SKM-1 (cell line): Measurements from ENCODE around the gene EVA1C.
"Not testable (repeated sequence)": the region's sequence is repeated elsewhere in the genome, so short reads cannot be mapped to it uniquely, and the experiment has no call there.

ENCODE experiments used
- DNase-seq: peaks from one replicate; lab custom pipeline; 2025; ENCODE audit not compliant: unreplicated experiment; lab: John Stamatoyannopoulos, UW

The EVA1C gene

DNA sequence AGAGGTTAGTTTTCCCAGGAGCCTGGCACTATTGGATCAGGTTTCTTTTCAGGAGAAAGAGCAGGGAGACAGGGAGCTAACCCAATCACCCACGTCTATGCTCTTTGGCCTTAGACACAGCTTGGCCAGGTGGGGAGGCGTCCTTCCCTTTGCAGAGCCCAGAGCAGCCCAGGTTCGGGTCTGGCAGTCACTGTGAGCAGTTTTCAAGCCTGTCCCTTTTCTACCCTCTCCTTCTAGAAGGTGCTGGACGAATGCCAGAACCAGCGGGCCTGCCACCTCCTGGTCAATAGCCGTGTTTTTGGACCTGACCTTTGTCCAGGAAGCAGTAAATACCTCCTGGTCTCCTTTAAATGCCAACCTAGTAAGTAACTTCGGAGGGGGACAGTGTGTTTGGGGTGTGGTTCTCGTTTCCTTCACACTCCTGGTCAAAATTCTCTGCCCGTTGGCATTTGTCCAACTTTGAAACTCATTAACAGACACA lies 44.9 kb downstream of the EVA1C start:
- DNase-seq = no peak

GRCh38 chr21:32457962-32458361 lies 45.5 kb downstream of the EVA1C start:
- no peak for DNase-seq

DNA sequence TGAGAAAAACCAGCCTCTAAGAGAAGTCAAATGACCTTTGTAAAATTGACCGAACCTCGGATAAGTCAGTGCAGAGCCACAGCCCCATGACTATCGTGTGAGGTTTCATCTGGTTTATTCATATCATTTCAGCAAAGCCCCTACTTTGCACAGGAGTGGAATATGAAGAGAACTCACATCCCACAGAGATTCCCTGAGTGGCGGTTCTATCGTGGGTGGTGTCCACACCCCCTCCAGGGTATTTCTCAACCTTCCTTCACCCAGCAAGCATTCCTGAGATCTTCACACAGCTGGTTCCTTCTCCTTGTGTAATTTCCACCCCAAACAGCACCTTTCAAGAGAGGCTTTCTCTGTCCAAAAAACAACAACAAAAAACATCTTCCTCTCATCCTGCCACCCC lies 47.5 kb downstream of the EVA1C start:
- no peak for DNase-seq

- no peak for DNase-seq
Observed at GRCh38 chr21:32461503-32461902, 49.0 kb downstream of the EVA1C start.

DNA sequence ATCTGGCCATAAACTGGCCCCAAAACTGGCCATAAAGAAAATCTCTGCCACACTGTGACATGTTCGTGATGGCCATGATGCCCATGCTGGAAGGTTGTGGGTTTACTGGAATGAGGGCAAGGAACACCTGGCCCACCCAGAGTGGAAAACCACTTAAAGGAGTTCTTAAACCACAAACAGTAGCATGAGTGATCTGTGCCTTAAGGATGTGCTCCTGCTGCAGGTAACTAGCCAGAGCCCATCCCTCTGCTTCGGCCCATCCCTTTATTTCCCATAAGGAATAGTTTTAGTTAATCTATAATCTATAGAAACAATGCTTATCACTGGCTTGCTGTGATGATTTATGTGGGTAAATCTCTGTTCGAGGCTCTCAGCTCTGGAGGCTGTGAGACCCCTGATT lies 50.1 kb downstream of the EVA1C start:
- not testable (repeated sequence) for DNase-seq

GRCh38 chr21:32463367-32463766 lies 50.9 kb downstream of the EVA1C start:
- no peak for DNase-seq

DNA sequence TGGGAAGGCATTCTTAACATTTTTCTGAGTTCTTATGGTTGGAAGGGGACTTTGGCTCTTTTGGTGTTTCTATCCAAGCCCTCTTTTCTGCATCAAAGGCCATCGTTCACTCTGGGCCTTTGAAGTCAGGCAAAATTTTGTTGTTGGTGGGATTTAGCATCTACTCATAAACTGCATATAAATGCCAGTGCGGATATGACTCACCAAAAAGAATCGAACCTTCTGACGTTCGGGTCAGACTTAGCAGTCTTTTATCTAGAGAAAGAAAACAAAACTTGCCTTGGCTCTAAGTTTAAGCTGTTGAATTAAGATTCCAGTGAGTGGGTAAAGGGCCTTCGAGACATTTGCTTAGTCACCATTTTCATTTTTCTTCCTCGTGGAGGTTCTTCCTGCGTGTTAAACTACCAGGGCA lies 51.4 kb downstream of the EVA1C start:
- DNase-seq = no peak

- DNase-seq = no peak
Observed at GRCh38 chr21:32467291-32467690, 54.8 kb downstream of the EVA1C start.

- DNase-seq = no peak
Observed at GRCh38 chr21:32468681-32469111, 56.2 kb downstream of the EVA1C start.

- no peak for DNase-seq
Observed at GRCh38 chr21:32469628-32470027, 57.1 kb downstream of the EVA1C start.

- no peak for DNase-seq
Observed at GRCh38 chr21:32470206-32470605, 57.7 kb downstream of the EVA1C start.

DNA sequence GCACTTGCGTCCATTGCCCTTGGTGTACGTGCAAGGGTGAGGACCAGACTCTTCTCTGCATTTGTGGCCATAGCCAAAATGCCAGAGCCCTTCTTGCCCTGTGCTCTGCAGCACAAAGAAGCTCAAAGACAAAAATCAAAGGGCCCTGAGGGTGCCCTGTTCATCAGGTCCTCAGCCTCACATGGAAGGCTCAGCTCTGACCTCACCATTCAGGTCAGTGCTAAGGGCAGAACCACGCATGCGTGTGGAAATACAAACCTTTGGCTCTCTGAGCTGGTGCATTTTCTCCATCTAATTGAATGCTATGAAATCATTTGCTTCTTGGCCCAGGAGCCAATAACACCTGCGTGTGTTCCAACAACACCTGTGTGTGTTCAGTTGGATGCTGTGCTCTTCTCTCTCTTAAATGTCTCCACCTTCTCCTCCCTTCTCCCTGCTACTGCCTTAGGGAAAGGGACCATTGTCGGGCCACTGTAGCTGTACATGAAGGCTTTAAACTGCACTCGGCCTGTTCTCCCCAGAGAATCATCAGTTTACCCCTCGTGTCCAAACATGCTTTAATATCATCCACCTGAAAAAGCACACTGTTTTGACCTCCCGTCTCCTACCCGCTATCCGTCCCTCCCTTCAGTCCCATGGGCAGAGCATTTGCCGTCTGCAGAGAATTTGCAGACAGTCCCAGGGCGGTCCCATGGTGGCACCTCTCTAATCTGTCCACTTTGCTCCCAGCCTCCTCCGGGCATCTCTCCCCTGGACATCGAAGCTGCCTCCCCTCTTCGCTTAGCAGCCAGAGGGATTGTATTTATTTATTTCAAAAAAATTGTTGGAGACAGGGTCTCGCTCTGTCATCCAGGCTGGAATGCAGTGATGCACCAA lies 60.6 kb downstream of the EVA1C start:
- no peak for DNase-seq

GRCh38 chr21:32474179-32475059 lies 61.9 kb downstream of the EVA1C start:
- DNase-seq = no peak

DNA sequence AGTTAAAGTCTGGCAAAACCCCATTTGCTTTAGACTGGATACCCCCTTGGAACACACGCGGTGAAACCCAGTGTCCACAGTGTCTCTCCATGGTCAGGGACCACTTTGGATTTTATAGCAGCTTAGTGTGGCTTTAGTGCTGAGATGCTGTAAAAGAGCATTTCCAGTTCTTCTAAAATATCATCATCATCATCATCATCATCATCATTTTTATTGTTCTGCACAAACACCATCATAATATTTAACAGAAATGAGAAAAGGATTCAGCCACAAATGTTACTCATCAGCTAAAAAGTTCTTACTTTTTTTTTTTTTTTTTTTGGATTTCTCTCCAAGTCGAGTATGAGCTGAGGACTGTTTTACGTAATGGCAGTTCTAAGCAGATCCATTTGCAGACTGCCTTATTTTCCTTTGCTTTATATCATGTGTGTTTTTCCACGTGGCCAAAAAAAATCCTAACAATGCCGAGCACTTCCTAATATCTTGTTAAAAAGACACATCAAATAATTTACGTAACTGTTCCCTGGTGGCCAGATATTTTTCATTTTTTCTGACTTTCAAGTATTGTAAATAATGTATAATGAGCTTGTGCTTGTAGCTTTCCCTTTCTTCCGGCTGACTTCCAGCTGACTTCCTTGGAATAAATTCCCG lies 62.8 kb downstream of the EVA1C start:
- DNase-seq = no peak

DNA sequence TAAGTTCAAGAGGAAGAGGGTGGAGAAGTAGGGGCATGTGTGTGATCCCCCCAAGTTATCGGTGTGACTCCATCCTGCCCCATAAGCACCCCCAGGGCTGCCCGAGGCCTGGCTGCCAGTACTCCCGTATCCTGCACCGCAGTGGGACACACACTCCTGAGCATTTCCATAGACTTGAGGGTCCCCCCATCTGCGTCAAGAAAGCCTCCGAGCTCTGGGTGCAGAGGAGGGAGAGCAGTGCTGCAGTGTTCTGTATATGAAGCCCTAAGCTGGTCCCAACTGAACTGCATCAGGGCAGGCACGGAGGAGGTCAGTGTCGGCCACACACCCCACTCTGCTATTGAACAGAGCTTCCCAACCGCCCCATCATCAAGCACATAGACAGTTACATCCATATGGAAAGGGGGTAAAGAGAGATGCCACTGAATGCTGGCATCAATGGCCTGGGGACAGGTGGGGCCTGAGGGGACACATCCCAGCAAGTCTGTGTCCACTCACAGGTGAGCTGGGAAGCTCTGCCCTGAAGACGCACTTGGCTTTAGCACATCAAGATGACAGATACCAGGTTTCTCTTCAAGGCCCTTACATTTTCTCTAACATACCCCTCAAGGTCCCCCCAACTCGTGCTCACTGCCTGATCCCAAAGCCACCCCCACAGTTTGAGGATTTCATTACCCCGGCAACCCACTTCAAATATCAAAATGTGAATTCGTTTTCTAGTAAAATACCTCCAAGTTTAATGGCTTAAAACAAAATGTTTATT lies 64.3 kb downstream of the EVA1C start:
- no peak for DNase-seq

DNA sequence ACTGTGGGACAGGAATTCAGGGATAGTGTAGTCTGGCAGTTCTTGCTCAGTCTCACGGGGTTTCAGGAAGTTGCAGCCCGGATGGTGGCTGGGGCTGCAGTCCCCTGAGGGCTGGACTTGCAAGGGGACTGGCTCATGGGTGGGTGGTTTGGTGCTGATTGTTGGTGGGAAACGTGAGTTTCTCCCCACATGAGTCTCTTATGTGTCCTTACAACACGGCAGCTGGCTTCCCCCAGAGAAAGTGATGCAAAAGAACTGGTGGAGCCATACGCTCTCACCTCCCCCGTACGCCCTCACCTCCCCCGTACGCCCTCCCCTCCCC lies 64.9 kb downstream of the EVA1C start:
- no peak for DNase-seq

DNA sequence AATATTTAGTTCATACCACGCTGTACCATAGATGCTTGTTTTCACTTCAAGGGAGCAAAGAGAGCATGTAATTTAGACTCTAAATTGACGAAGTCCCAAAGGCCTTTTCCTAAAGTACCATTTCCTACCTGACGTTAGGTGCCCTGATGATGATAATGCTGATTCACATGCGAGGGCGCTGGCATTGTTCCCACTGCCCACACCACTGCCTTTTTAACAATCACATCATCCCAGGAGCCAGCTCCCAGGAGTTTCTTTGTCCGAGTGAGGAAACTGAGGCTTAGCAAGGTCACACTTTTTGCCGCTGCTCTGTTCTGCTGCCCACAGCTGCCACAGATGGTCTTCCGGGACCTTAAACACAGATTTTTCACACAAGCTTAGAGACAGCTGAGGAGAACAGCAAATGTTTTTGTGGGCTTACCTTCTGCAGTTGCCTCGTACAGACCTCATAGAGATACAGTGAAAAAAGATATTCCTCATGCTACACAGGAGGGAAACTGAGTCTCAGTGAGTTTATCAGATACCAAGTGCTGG lies 69.4 kb downstream of the EVA1C start:
- DNase-seq = no peak

GRCh38 chr21:32482565-32483292 lies 70.2 kb downstream of the EVA1C start:
- no peak for DNase-seq

GRCh38 chr21:32483293-32483595 lies 70.7 kb downstream of the EVA1C start:
- DNase-seq = no peak
